ENCODE measurements around the gene PTTG1IP.

The PTTG1IP gene

GRCh38 chr21:44912158-44912473, 38.6 kb upstream of the PTTG1IP start:
- H3K4me3 ChIP-seq (ENCODE audit: low read length): no peak overlapping the region
- no peak for TF ChIP-seq CTCF (conservative IDR thresholded peaks at IDR 0.05; ENCODE audit: low read depth, low read length)
- DNase-seq (ENCODE audit: low read depth): no peak

- no peak for DNase-seq (ENCODE audit: low read depth)
- TF ChIP-seq CTCF (conservative IDR thresholded peaks at IDR 0.05; ENCODE audit: low read depth, low read length): no peak
- H3K4me3 ChIP-seq (ENCODE audit: low read length): no peak overlapping the region
Observed at GRCh38 chr21:44911384-44912157, 38.1 kb upstream of the PTTG1IP start.

- H3K4me3 ChIP-seq (ENCODE audit: low read length): no peak overlapping the region
- no peak for TF ChIP-seq CTCF (conservative IDR thresholded peaks at IDR 0.05; ENCODE audit: low read depth, low read length)
- no peak for DNase-seq (ENCODE audit: low read depth)
Observed at GRCh38 chr21:44911068-44911383, 37.5 kb upstream of the PTTG1IP start.

GRCh38 chr21:44910229-44911067, 37.0 kb upstream of the PTTG1IP start:
- DNase-seq (ENCODE audit: low read depth): no peak
- no peak overlapping the region for H3K4me3 ChIP-seq (ENCODE audit: low read length)
- TF ChIP-seq CTCF (conservative IDR thresholded peaks at IDR 0.05; ENCODE audit: low read depth, low read length): no peak

GRCh38 chr21:44909719-44910118, 36.2 kb upstream of the PTTG1IP start:
- DNase-seq (ENCODE audit: low read depth): no peak
- no peak for TF ChIP-seq CTCF (conservative IDR thresholded peaks at IDR 0.05; ENCODE audit: low read depth, low read length)
- no peak overlapping the region for H3K4me3 ChIP-seq (ENCODE audit: low read length)

- DNase-seq (ENCODE audit: low read depth): no peak
- TF ChIP-seq CTCF (conservative IDR thresholded peaks at IDR 0.05; ENCODE audit: low read depth, low read length): no peak
Observed at GRCh38 chr21:44908908-44909307, 35.4 kb upstream of the PTTG1IP start.

More at GRCh38 chr21:44908908-44909307, 35.4 kb upstream of the PTTG1IP start:
- no peak overlapping the region for H3K4me3 ChIP-seq (ENCODE audit: low read length)
